GM06990 (cell line): Measurements from ENCODE around the gene COL18A1.

Experiments
- DNase-seq: peaks from one replicate; pipeline ENCODE4 v3.0.0-alpha.2; 2011; ENCODE audit not compliant: insufficient read length; ENCODE audit errors: extremely low read depth
- H3K27me3 ChIP-seq: replicated peaks from 2 replicates; pipeline ENCODE4 v1.6.0; 2011; ENCODE audit warnings: low read length; ENCODE audit not compliant: control insufficient read depth, insufficient read depth
- H3K36me3 ChIP-seq: 2 replicates; pipeline ENCODE4 v1.5.1; 2011; ENCODE audit warnings: low read length; ENCODE audit not compliant: control insufficient read depth, insufficient read depth
- H3K4me3 ChIP-seq: replicated peaks from 2 replicates; pipeline ENCODE4 v1.5.1; 2011; ENCODE audit warnings: low read depth, mild to moderate bottlenecking, control low read depth, low read length
- CTCF ChIP-seq: IDR thresholded peaks from 2 replicates; pipeline ENCODE4 v1.5.1; 2011; ENCODE audit warnings: low read length, control low read depth, mild to moderate bottlenecking, inconsistent platforms; ENCODE audit not compliant: insufficient read depth, poor library complexity, severe bottlenecking

Gene COL18A1

GRCh38 chr21:45358261-45358670 lies 46.7 kb upstream of the COL18A1 start:
- H3K36me3 ChIP-seq: no peaks in the 10 kb centered on the region
- peaks cover 1% of the 10 kb centered on the region for H3K27me3 ChIP-seq
- no peak for TF ChIP-seq CTCF
- no peak for DNase-seq
- H3K4me3 ChIP-seq: no peak overlapping the region

- Histone ChIP-seq H3K4me3 (no peak overlapping the region), H3K36me3 (no peaks in the 10 kb centered on the region), H3K27me3 (peaks cover 1% of the 10 kb centered on the region)
- TF ChIP-seq CTCF: no peak
- no peak for DNase-seq
Measured at GRCh38 chr21:45358711-45359310, 46.2 kb upstream of the COL18A1 start.

- Histone ChIP-seq H3K36me3 (no peaks in the 10 kb centered on the region), H3K4me3 (no peak overlapping the region), H3K27me3 (peaks cover 1% of the 10 kb centered on the region)
- no peak for TF ChIP-seq CTCF
- DNase-seq: no peak
Measured at GRCh38 chr21:45359451-45360217, 45.3 kb upstream of the COL18A1 start.

- no peak for TF ChIP-seq CTCF
- Histone ChIP-seq H3K4me3 (no peak overlapping the region), H3K27me3 (peaks cover 1% of the 10 kb centered on the region; the same call in 1 of the 2 replicates), H3K36me3 (no peaks in the 10 kb centered on the region)
- DNase-seq: no peak
Measured at GRCh38 chr21:45361033-45361997, 43.6 kb upstream of the COL18A1 start.

- peaks cover 1% of the 10 kb centered on the region; the same call in 1 of the 2 replicates for H3K27me3 ChIP-seq
- DNase-seq: no peak
- no peak for TF ChIP-seq CTCF
Measured at GRCh38 chr21:45362077-45362747, 42.8 kb upstream of the COL18A1 start.

More at GRCh38 chr21:45362077-45362747, 42.8 kb upstream of the COL18A1 start:
- no peak overlapping the region for H3K4me3 ChIP-seq
- no peaks in the 10 kb centered on the region for H3K36me3 ChIP-seq
